CD4-positive, alpha-beta T cell (primary cell): Measurements from ENCODE around the gene HSPA6. TPM values are rescaled to one million over a fixed set of nuclear protein-coding genes. Genes with fewer than 3 reads are reported as not detected.
"Not testable (repeated sequence)": the region's sequence is repeated elsewhere in the genome, so short reads cannot be mapped to it uniquely, and the experiment has no call there.

Experiments used
- ATAC-seq: fragments of 200-7000 bp; cut with Tn5 transposase; one replicate; pipeline ENCODE4 v1.10.0; 2022; ENCODE audit warnings: mild to moderate bottlenecking; ENCODE audit not compliant: poor library complexity
- CTCF ChIA-PET: fragments of 350-600 bp; sonication (Branson Sonifier 250); formaldehyde crosslinking; loops from one replicate; lab custom pipeline; 2021; ENCODE audit warnings: antibody characterized with exemption, inconsistent platforms; lab: Charles Lee
- POLR2A ChIA-PET: fragments of 350-600 bp; sonication (Branson Sonifier 250); formaldehyde crosslinking; loops from one replicate; lab custom pipeline; 2021; ENCODE audit warnings: antibody characterized with exemption, inconsistent platforms; lab: Charles Lee
- DNase-seq, 14 experiments: peaks; one replicate each; pipeline ENCODE4 v3.0.0-alpha.2; 2013 to 2020; ENCODE audit warnings: mixed read lengths in 2 of 14
- H3K27ac ChIP-seq, 2 donors: one replicate each; pipeline versions ENCODE4 v1.5.1 to v1.7.0; 2013; ENCODE audit warnings: low read length in 2 of 2, low read depth in 1 of 2, mild to moderate bottlenecking in 1 of 2
- H3K27me3 ChIP-seq, 2 experiments: 1 replicate in 1 of 2; 2 replicates in 1 of 2; pipeline versions ENCODE4 v1.6.1 to v1.7.0; 2013; ENCODE audit warnings: low read length in 2 of 2, control low read depth in 1 of 2, mild to moderate bottlenecking in 1 of 2, moderate library complexity in 1 of 2; ENCODE audit not compliant: insufficient read depth in 2 of 2, control insufficient read depth in 1 of 2
- H3K36me3 ChIP-seq: one replicate; pipeline ENCODE4 v1.6.1; 2013; ENCODE audit warnings: low read length, control low read depth; ENCODE audit not compliant: insufficient read depth
- H3K4me1 ChIP-seq: one replicate; pipeline ENCODE4 v1.6.1; 2013; ENCODE audit warnings: low read length, control low read depth; ENCODE audit not compliant: insufficient read depth
- H3K4me3 ChIP-seq: one replicate; pipeline ENCODE4 v1.5.1; 2013; ENCODE audit warnings: mild to moderate bottlenecking, low read length, moderate library complexity
- H3K9me3 ChIP-seq, 2 experiments: 1 replicate in 1 of 2; 2 replicates in 1 of 2; pipeline versions ENCODE4 v1.6.1 to v1.7.0; 2013; ENCODE audit warnings: low read length in 2 of 2, mild to moderate bottlenecking in 2 of 2, control low read depth in 1 of 2, moderate library complexity in 1 of 2; ENCODE audit not compliant: control insufficient read depth in 1 of 2, insufficient read depth in 1 of 2
- H3K27ac Mint-ChIP-seq: one replicate; pipeline ENCODE4 v1.8.0; 2020; ENCODE audit warnings: mixed read lengths
- H3K27me3 Mint-ChIP-seq: one replicate; pipeline ENCODE4 v1.8.0; 2021; ENCODE audit warnings: mixed read lengths
- H3K36me3 Mint-ChIP-seq: one replicate; pipeline ENCODE4 v1.8.0; 2021; ENCODE audit warnings: low read depth, mixed read lengths
- H3K4me1 Mint-ChIP-seq: one replicate; pipeline ENCODE4 v1.8.0; 2021; ENCODE audit warnings: low read depth, mixed read lengths
- H3K4me3 Mint-ChIP-seq: one replicate; pipeline ENCODE4 v1.8.0; 2020; ENCODE audit warnings: mild to moderate bottlenecking, mixed read lengths
- H3K9me3 Mint-ChIP-seq: one replicate; pipeline ENCODE4 v1.8.0; 2020; ENCODE audit warnings: mixed read lengths
- intact Hi-C, 2 experiments: fragments of 100-400 bp; cut with DNase I in 1 of 2; cut with micrococcal nuclease in 1 of 2; formaldehyde crosslinking; loops; one replicate each; pipeline versions ENCODE4 v1.15.1 to v1.9.0; 2023 to 2025; cut with DNase I, micrococcal nuclease
- total RNA-seq, 174 experiments: library from RNA in 2 of 174; stranded (reverse) in 2 of 174; gene quantifications; one replicate each; pipeline ENCODE4 v1.2.3 and lab custom pipeline; 2021 to 2026
- TF ChIP-seq, protein P1 (sequence below): fragments of 200-600 bp; IDR thresholded peaks from one replicate; pipeline ENCODE4 v1.8.0; 2022; ENCODE audit warnings: antibody characterized with exemption, mild to moderate bottlenecking

HSPA6 gene
- total RNA-seq, 2 experiments from 2014 or later = 0.78 to 1.0 TPM

DNA sequence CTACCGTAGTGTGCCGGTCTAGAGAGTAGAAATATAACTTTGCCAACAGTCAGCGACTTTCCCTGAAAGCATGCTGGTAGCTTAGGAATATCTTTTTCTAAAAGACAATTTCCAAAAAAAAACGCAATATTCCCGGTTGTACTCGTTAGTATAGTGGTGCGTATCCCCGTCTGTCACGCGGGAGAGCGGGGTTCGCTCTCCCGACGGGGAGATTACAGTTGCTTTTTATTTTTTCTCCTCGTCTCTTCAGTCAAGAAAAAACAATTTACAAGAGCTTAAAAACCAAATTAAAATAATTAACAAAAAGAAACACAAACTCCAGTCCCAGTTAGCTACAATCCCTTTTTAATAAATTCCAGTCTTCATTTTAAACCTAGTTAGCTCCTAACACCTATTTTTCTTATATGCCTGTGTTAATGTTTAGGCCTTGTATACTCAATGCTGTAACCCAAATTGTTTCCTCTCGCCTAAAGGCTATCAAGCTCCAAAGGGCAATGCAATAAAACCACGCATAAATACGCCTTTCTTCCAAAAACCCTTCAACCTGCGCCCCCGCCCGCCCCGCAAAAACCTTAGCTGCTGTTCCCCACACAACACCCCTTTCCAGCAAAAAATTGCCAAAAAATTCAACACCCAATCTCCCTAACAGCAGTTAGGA, 7.8 kb downstream of the HSPA6 start:
- Mint-ChIP-seq H3K27me3 (peaks cover 16% of the 10 kb centered on the region), H3K36me3 (peaks cover 17% of the 10 kb centered on the region), H3K4me1 (peaks cover 25% of the 10 kb centered on the region), H3K27ac (peak overlapping the region; percentile 100), H3K9me3 (no peaks in the 10 kb centered on the region), H3K4me3 (peak overlapping the region; percentile 69)
- TF ChIP-seq, protein P1, sequence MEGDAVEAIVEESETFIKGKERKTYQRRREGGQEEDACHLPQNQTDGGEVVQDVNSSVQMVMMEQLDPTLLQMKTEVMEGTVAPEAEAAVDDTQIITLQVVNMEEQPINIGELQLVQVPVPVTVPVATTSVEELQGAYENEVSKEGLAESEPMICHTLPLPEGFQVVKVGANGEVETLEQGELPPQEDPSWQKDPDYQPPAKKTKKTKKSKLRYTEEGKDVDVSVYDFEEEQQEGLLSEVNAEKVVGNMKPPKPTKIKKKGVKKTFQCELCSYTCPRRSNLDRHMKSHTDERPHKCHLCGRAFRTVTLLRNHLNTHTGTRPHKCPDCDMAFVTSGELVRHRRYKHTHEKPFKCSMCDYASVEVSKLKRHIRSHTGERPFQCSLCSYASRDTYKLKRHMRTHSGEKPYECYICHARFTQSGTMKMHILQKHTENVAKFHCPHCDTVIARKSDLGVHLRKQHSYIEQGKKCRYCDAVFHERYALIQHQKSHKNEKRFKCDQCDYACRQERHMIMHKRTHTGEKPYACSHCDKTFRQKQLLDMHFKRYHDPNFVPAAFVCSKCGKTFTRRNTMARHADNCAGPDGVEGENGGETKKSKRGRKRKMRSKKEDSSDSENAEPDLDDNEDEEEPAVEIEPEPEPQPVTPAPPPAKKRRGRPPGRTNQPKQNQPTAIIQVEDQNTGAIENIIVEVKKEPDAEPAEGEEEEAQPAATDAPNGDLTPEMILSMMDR = no peak
- Histone ChIP-seq H3K9me3 (no peaks in the 10 kb centered on the region), H3K36me3 (no peaks in the 10 kb centered on the region), H3K4me1 (peaks cover 8% of the 10 kb centered on the region), H3K4me3 (no peak overlapping the region), H3K27me3 (no peaks in the 10 kb centered on the region), H3K27ac (no peak overlapping the region)
- CTCF ChIA-PET = no interaction called here
- POLR2A ChIA-PET = interaction anchor here (0.6 to 2.9 kb wide), 3 partner anchors 8 to 1616 kb away, joined by 3 to 30 read pairs (median 3); no protein-coding TSS in a partner anchor
- no peak for DNase-seq
- no peak for ATAC-seq
- intact Hi-C loops = loop anchor here (5.0 to 10.0 kb wide), 3 partner anchors 90 to 137 kb away; no protein-coding TSS in a partner anchor

DNA sequence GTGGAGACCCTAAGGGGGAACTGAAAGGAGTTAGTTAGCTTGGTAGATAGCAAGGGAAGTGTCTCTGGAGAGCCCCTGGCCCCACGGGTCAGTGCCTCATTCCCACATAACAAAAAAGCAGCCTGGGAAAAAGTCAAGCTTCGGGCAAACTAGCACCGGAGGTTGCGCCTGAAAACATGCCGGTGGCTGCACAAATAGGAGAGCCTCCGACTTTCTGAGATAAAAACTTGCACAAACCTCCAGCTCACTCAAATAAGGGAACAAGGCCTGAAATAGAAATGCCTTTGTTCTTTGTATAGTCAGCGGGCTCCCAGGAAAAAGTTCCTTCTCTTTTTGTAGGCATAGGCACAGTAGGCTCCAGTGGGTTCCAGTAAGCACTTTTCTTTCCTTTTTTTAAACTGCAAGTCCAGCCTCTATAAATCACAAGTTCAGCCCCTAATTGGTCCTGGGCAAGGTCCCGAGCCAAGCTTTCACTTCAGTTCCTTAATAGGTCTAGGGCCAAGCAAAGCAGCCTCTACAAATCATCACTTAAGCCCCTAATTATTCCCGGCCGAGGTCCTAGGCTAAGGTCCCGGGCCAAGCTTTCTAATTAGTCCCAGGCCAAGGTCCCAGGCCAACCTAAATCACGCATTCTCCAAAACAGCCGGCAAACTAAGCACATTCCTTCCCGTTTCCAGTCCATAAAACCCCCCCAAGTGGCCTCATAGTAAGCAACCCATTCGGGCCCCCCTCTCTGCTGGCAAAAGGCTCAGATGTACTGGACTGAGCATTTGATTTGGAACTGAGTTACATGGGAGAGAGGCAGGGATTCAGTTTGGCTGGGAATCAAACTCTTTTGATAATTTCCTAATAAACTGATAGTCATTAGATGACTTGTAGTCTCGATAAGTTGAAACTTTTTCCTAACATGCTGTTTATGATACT, 8.6 kb downstream of the HSPA6 start:
- H3K27ac ChIP-seq, H3K9me3 ChIP-seq, H3K27me3 ChIP-seq, CTCF ChIA-PET, H3K4me3 ChIP-seq, H3K9me3 Mint-ChIP-seq, ATAC-seq, H3K4me1 ChIP-seq, H3K36me3 ChIP-seq: not testable (repeated sequence)
- intact Hi-C loops = loop anchor here (5.0 to 10.0 kb wide), 3 partner anchors 89 to 138 kb away; no protein-coding TSS in a partner anchor
- H3K27ac Mint-ChIP-seq = peak overlapping the region; percentile 100
- H3K27me3 Mint-ChIP-seq = peaks cover 16% of the 10 kb centered on the region
- H3K36me3 Mint-ChIP-seq = peaks cover 17% of the 10 kb centered on the region
- H3K4me1 Mint-ChIP-seq = peaks cover 25% of the 10 kb centered on the region
- peak in 1 of 14 experiments; percentile 10 for DNase-seq
- POLR2A ChIA-PET = interaction anchor here (0.9 to 2.9 kb wide), 2 partner anchors 7 to 9 kb away, joined by 3 to 30 read pairs; no protein-coding TSS in a partner anchor
- peak overlapping the region; percentile 69 for H3K4me3 Mint-ChIP-seq

DNA sequence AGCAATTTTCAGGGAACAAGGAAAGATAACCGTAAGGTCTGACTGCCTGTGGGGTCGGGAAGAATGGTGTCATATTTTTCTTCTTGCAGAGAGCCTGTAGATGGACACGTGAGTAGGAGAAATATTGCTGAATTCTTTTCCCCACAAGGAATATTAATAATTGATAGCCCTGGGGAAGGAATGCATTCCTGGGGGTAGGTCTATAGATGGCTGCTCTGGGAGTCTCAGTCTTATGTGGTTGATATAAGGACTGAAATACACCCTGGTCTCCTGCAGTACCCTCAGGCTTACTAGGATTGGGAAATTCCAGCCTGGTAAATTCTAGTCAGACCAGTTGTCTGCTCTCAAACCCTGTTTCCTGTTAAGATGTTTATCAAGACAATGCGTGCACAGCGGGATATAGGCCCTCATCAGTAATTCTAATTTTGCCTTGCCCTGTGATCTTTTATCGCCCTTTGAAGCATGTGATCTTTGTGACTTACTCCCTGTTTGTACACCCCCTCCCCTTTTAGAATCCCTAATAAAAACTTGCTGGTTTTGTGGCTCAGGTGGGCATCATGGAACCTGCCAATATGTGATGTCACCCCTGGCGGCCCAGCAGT, 12.8 kb downstream of the HSPA6 start:
- intact Hi-C loops = loop anchor here in 1 of 2 experiments (10.0 kb wide), 1 partner anchor 142 kb away; no protein-coding TSS in a partner anchor
- CTCF ChIA-PET, H3K9me3 ChIP-seq, H3K36me3 ChIP-seq, H3K27ac ChIP-seq, POLR2A ChIA-PET, H3K4me3 ChIP-seq, H3K9me3 Mint-ChIP-seq, ATAC-seq, DNase-seq, H3K27ac Mint-ChIP-seq, H3K27me3 ChIP-seq: not testable (repeated sequence)
- H3K4me1 ChIP-seq = peaks cover 20% of the 10 kb centered on the region
- H3K27me3 Mint-ChIP-seq = peaks cover 13% of the 10 kb centered on the region
- peak overlapping the region; percentile 1 for H3K4me3 Mint-ChIP-seq
- peaks cover 15% of the 10 kb centered on the region for H3K36me3 Mint-ChIP-seq
- peaks cover 35% of the 10 kb centered on the region for H3K4me1 Mint-ChIP-seq

DNA sequence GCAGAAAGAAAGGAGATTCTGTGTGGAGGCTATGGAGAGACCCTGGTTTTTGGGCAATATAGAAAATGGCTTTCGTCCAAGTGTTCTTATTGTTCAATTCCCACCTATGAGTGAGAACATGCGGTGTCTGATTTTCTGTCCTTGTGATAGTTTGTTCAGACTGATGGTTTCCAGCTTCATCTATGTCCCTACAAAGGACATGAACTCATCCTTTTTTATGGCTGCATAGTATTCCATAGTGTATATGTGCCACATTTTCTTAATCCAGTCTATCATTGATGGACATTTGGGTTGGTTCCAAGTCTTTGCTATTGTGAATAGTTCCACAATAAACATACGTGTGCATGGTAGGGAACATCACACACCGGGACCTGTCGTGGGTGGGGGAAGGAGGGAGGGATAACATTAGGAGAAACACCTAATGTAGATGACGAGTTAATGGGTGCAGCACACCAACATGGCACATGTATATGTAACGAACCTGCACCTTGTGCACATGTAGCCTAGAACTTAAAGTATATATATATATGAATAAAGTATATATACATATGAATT, 14.7 kb downstream of the HSPA6 start:
- Histone ChIP-seq H3K4me3 (peak overlapping the region; percentile 59), H3K4me1 (peaks cover 30% of the 10 kb centered on the region)
- not testable (repeated sequence) for H3K27ac ChIP-seq, H3K9me3 Mint-ChIP-seq, H3K9me3 ChIP-seq, H3K36me3 ChIP-seq, DNase-seq, H3K27me3 ChIP-seq, ATAC-seq
- ChIA-PET CTCF (interaction anchor here (0.7 kb wide), 1 partner anchor 211 kb away, joined by 3 read pairs; the partner anchor contains the start of gene DUSP12), POLR2A (interaction anchor here (0.6 to 1.8 kb wide), 6 partner anchors 8 to 1277 kb away, joined by 3 to 30 read pairs (median 6); partner anchors contain the start of genes DCAF8, DUSP12 and HSPA6)
- Mint-ChIP-seq H3K4me3 (peak overlapping the region; percentile 93), H3K4me1 (peaks cover 49% of the 10 kb centered on the region), H3K36me3 (peaks cover 15% of the 10 kb centered on the region), H3K27me3 (peaks cover 13% of the 10 kb centered on the region), H3K27ac (peak overlapping the region; percentile 93)
- intact Hi-C loops = loop anchor here in 1 of 2 experiments (10.0 kb wide), 1 partner anchor 144 kb away; no protein-coding TSS in a partner anchor

DNA sequence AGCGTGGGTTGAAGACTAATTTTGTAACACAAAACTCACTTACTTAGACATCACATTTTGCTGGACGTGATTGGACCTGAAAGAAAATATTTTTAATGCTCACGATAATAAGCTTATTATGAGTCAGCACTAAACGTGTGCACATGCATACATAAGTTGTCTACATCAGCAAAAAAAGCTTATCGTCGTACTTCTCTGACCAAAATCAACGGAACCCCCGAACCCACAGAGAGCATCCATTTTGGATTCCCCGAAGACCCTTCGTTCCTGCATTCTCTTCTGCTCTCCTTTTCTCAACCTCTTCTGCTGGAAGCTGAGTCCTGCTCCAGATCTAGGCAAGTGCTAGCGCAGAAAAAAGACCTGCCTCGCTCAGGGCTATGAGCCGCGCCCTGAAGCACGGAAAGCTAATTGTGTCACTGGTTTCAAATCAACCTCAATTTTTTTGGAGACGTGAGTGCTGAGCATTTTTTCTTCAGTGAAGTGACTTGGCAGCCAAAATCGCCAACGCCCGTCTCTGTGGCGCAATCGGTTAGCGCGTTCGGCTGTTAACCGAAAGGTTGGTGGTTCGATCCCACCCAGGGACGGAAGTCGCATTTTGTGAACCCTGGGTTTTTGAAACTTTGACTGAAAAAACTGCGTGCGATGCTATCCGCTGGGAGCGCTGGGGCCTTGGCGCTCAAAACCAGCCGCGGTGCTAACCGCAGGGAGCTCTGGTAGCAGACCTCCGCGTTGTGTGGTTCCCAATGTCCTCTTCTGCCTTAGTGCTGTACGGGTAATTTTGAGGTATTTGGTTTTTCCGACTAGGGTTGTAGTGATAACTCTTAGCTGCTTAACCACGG, 15.6 kb downstream of the HSPA6 start:
- H3K9me3 Mint-ChIP-seq, H3K27me3 ChIP-seq, H3K9me3 ChIP-seq, CTCF ChIA-PET, H3K36me3 ChIP-seq: not testable (repeated sequence)
- H3K27ac ChIP-seq = peak overlapping the region; percentile 3 to 53
- H3K4me3 ChIP-seq = peak overlapping the region; percentile 59
- peaks cover 53% of the 10 kb centered on the region for H3K4me1 Mint-ChIP-seq
- peak overlapping the region; percentile 93 for H3K27ac Mint-ChIP-seq
- peaks cover 13% of the 10 kb centered on the region for H3K27me3 Mint-ChIP-seq
- DNase-seq = peak; percentile 81 to 95 (median 88)
- peak; percentile 81 for ATAC-seq
- H3K36me3 Mint-ChIP-seq = peaks cover 15% of the 10 kb centered on the region
- intact Hi-C loops = loop anchor here (2.0 to 10.0 kb wide), 2 partner anchors 17 to 145 kb away; no protein-coding TSS in a partner anchor
- POLR2A ChIA-PET = interaction anchor here (0.6 to 1.8 kb wide), 8 partner anchors 9 to 1278 kb away, joined by 3 to 30 read pairs (median 4); partner anchors contain the start of genes DCAF8, DUSP12, HSPA6 and LY9
- H3K4me1 ChIP-seq = peaks cover 34% of the 10 kb centered on the region
- peak overlapping the region; percentile 93 for H3K4me3 Mint-ChIP-seq
